Muscle of leg (tissue), 9 donors: Measurements from ENCODE around the gene TUBGCP5. TPM values are rescaled to one million over a fixed set of nuclear protein-coding genes. Genes with fewer than 3 reads are reported as not detected.

ENCODE experiments used
- polyA plus RNA-seq, 8 donors: library from polyadenylated mRNA; unstranded; fragments of 120-200 nt; gene quantifications; one replicate each; pipeline versions ENCODE4 v1.2.1 to v1.2.3, GENCODE V29; 2013; ENCODE audit warnings: inconsistent platforms in 1 of 8, low replicate concordance in 1 of 8; ENCODE audit not compliant: insufficient read length in 8 of 8, insufficient read depth in 1 of 8
- total RNA-seq: library from RNA; stranded (reverse); fragments of 120-200 nt; gene quantifications from one replicate; pipeline ENCODE4 v1.2.4, GENCODE V29; 2013

TUBGCP5 gene
- total and polyA plus RNA-seq, 9 donors, result 11.2 to 21.5 (median 13.4) TPM

Other genes with a start within 250 kb of the TUBGCP5 start
- gene NIPA2, start 200.9 kb downstream of the TUBGCP5 start, total RNA-seq, result 40.3 TPM
- gene NIPA2, start 200.9 kb downstream of the TUBGCP5 start, polyA plus RNA-seq, result 10 to 100 TPM; 37.7 to 46.8 (median 41.5) TPM
- gene CYFIP1, start 59.2 kb downstream of the TUBGCP5 start, total RNA-seq, result 52.7 TPM
- 10 to 100 TPM; 46.4 to 75.3 (median 62.4) TPM for gene CYFIP1, start 59.2 kb downstream of the TUBGCP5 start, polyA plus RNA-seq
- gene GOLGA6L1, start 97.3 kb upstream of the TUBGCP5 start, total RNA-seq, result not detected
- gene GOLGA6L1, start 97.3 kb upstream of the TUBGCP5 start, polyA plus RNA-seq, result under 1 TPM in 2 of 8 donors, not detected in 6; 0.06 to 0.09 TPM